GM18909 (cell line): ENCODE data around the gene MREG.
"Not testable (repeated sequence)": the region's sequence is repeated elsewhere in the genome, so short reads cannot be mapped to it uniquely, and the experiment has no call there.

ENCODE experiments used
- ATAC-seq: cut with Tn5 transposase; IDR thresholded peaks from one replicate; pipeline ENCODE4 v1.9.1; 2021; ENCODE audit warnings: mild to moderate bottlenecking; ENCODE audit not compliant: unreplicated experiment, poor library complexity

The MREG gene

DNA sequence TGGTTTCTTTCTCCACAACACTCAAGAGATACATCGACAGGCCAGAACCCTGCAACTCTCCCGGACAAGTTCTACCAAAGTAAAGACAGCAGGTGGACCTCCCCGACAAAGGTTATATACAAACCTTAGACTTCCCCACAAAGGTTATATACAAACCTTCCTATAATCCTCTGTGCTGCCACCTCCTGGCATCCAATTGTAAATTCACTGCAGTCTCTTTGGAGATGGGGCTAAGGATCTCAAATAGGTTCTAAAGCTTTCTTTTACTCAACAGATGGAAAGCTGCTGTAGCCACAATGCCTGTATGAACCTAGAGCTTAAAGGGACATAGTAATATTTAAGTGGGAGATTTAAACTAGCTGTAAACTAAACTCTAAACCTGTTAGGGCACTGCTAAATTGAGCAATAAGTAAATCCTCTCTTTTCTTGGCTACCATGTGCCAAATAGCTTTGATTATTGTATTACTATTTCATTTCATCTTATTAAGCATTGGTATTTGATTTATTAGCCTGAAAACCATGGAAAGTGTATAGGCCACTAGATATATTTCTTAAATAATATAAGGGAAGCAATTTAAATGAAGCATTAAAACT is 9.8 kb upstream of the MREG start:
- peak; percentile 87 for ATAC-seq

DNA sequence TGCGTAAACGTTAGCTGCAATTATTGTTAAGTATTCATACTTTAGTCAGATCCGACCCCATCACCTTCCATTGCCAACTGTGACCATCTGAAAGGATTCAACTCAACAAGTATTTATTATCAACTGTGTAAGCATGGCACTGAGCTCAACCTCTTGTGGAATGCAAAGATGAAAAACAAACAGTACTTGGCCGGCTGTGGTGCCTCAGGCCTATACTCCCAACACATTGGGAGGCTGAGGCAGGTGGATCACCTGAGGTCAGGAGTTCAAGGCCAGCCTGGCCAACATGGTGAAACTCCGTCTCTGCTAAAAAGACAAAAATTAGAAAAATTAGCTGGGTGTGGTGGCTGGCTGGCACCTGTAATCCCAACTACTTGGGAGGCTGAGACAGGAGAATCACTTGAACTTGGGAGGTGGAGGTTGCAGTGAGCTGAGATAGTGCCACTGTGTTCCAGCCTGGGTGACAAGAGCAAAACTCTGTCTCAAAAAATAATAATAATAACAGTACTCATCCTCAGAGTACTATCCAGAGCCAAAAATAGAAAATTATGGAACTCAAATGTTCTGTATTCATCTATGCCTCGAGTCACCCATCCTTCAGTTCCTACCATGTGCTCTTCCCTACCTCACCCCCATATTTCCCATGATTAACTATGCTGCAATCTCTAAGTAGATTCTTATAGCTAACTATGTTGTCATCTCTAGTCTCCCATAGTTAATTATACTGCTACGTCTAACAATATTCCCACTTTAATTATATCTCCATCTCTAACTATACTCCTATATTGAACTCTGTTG is 8.6 kb upstream of the MREG start:
- ATAC-seq = no peak

DNA sequence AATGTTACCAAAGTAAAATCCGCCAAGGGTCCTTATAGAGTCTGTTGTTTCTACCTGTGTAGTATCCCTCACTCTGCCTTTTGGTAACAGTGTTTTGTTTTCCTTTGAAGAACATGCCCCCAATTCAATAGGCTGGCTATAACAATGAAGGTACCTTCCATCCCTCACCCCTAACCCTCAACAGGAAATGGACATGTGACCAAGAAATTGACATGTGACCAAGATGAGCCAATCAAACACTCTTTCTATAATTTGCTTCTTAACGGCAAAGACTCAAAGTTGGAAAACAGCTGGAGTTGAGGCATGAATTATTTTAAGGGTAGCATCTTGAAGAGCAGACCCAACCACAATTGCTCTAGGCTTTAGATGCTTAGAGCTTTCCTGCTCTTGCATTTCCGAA is 5.4 kb upstream of the MREG start:
- no peak for ATAC-seq

DNA sequence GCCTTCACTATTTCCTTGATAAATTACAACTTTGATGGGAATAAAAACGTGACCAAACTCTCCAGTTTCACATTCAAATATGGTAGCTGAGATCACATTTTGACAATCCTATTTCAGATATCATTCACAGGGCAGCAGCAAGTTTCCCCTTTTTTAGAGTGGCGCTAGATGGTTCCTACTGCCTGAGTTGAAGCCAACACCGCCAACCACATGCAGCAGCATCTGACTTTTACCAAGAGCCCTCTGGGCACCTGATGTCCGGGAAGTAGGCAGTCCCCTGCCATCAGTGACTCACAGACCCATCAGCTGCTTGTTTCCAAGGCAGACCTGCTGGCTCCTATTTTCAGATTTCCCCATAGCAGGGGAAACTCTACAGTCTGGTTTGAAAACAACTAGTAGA is 4.0 kb upstream of the MREG start:
- peak; percentile 32 for ATAC-seq

DNA sequence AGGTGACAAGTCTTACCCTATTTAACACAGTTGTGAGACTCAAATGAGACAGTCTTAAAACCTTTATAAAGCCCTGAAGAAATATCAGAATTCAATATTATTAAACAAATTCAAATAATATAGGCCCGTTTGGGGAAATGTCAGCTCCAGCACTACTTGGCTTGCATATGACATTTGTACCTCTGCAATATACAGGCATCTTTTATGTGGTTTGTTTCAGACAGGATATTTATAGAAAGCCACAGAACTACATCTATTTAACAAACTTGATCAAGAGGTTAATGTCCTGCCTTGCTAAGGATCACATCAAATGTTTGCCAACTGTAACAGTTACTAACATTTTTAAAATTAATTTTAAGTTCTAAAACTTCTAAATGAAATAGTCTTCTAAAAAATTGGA is 3.2 kb upstream of the MREG start:
- no peak for ATAC-seq

DNA sequence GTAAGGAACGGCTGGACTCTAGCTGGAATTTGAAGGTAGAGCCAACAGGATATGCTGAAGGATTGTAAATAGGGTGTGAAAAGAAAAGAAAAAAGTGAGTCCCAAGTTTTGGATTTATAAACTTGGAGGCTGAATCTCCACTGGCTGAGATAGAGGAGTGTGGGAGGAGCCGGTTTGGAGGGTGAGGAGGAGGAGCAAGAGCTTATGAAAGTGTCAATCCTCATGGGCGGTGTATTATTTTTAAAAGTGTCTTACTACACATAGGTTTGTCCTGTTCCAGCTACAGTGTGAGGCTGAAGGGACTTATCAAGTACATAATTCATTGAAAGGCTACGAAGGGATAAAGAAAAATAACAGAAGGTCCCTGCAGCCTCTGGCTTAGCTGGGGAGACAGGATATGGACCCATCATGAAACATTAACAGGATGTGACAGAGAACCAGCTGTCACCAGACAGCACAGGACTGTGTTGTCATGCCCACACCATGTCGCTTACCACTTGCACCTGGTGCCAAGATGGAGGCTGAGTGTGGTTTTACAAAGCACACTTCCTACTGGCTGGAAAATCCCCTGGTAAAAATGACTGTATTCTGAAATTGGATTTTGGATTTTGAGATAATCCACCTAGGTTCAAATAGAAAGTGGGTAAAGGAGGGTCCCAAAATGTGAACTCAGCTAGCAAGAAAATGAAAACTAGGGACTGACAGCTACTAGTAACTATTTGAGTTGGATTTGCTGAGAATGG is 2.5 kb upstream of the MREG start:
- ATAC-seq = peak; percentile 88

DNA sequence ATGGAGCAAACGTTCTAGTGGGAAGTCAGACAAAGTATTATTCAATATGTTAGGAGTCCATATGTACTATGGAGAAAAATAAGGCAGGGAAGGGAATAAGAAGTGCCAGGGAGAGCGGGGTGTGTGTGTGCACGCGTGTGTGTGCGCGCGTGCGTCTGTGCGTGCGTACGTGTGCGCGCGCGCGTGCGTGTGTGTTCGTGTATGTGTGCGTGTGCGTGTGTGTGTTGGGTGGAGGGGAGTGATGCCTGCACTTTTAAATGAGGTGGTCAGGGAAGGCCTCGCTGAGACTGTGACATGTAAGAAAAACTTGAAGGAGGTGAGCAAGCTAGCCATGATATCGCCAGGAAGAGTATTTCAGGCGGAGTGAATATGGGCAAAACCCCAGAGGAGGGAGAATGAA is 1.6 kb upstream of the MREG start:
- no peak for ATAC-seq

DNA sequence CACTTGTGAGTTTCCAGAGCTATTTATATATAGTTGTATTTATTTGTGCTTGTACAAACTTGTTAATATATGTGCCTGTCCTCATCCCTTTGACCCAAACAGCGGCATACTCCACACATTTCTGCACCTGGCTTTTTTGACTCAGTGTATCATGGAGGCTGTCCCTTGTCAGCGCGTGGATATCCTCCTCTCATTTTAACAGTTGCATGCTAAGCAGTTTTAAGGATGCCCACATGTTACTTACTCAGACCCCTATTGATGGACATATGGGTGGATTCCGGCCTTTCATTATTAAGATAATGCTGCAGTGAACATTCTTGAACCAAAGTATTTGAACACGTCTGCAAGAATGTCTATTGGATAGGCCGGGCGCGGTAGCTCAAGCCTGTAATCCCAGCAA is 655 bp upstream of the MREG start:
- ATAC-seq = no peak

DNA sequence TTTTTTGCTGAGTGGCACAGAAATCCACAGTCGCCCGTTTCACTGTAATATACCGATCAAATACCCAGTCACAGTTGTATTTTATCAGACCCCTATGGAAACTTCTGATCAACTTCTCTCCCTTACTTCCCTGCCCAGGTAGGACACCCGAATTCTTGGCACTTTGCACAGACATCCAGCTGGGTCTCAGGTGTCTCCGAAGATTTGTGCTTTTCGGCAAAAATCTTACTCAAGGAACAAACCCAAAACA is 596 bp downstream of the MREG start:
- ATAC-seq = no peak

DNA sequence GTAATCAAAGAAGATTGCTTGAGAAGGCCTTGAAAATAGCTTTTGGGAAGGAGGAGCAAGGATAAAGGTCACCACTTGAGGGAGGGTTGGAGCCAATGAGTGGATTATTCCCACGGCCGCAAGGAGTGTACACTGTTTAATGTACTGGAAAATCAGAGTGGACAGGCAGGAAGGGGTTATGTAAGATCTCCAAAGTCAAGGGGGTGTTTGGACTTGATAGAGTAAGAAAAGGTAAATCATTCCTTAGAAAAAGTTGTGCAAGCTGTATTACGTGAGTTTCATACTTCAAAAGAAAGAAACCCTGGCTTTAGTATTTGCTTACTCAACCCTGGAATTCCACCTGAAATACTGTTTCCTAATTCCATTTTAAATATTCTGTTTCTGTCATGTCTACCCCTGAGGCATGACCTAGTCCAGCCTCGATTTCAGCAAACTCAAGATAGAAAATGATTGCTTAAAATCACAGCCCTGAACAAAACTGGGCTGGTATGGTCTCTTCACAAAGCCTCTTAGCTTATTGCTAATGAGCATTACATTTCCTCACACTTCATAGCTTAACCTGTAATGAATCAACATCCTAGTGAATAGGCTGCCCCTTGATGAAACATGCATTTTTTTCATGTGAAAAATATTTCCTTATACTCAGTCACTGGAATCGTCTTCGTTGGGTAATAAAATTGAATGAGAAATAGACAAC is 1.1 kb downstream of the MREG start:
- no peak for ATAC-seq

DNA sequence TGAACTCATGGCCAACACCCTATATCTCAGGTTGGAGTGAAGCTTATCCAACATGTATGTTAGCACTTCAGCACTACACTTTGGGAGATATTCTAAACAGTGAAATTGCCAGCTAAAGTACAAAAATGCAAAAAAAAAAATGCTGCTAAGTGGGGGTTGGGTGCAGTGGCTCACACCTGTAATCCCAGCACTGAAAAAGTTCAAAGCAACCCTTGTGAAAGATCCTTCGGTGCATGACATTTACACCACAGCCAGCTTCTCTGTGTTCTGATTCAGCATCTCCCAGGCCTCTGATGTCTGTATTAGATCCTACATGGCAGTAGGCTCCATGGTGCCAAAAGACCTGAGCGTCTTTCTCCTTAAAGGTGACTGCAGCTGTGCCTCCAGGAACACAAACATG is 4.1 kb downstream of the MREG start:
- ATAC-seq = not testable (repeated sequence)

DNA sequence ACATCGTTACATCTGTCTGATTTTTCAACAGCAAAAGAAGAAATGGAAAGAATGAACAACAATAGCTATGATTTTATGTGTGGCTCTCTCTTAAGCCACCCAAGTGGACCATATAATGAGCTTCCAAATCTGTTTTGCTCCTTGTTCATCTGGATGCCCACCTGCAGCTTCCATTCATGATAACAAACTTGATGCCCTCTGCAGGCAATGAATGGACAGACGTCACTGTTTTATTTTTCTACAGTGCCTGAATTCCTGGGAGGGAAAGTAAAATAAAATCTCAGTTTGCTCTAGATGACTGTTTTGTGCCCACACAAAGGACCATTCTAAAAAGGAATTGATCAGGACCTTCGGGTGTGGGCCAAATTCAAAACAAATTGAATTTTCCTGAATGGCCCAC is 5.0 kb downstream of the MREG start:
- ATAC-seq = no peak

DNA sequence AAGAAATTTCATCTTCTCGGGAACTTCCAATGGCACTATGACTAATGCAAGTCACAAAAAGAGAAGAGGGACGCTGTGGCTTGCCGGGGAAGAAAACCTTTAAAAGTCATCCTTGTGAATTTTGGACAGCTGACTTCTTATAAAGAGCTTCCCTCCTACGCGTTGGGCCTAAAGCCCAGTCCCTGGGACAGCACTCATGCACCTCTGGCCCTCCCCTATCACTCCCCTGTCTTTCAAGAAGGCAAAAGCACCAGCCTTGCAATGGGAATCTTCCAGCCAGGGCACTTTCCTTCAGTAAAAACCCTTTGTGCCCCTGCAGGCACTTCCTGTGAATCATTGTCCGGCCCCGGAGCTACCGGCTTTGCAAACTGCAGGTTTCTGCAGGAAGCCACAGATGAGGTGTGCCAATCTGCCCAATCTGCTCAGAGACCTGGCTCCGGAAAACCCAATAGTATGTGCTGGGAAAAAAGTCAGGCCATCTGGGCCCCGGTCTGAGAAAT is 7.1 kb downstream of the MREG start:
- ATAC-seq = peak; percentile 50

DNA sequence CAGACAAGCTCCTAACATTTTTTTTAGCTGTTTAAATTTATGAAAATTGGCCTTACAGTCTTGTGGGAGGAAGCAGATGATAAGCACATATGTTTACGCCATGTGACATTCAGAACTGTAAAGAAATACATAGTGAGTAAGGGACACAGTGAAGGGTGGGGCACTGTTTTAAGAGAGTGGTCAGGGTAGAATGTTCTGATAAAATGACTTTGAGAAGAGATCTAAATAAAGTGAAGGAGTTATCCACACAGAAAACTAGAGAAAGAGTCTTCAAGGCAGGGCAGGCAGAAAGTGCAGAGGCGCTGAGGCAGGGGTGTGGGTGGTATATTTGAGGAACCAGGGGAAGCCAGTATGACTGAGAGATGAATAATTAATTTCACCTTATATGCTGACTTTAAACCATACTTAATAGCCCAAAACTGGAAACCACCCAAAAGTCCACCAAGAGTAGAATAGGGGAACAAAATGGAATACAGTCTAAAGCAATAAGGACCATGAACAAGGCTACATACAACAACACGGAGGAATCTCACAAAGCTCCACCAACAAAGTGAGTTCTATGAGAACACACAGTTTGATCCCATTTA is 8.6 kb downstream of the MREG start:
- ATAC-seq = peak; percentile 28

DNA sequence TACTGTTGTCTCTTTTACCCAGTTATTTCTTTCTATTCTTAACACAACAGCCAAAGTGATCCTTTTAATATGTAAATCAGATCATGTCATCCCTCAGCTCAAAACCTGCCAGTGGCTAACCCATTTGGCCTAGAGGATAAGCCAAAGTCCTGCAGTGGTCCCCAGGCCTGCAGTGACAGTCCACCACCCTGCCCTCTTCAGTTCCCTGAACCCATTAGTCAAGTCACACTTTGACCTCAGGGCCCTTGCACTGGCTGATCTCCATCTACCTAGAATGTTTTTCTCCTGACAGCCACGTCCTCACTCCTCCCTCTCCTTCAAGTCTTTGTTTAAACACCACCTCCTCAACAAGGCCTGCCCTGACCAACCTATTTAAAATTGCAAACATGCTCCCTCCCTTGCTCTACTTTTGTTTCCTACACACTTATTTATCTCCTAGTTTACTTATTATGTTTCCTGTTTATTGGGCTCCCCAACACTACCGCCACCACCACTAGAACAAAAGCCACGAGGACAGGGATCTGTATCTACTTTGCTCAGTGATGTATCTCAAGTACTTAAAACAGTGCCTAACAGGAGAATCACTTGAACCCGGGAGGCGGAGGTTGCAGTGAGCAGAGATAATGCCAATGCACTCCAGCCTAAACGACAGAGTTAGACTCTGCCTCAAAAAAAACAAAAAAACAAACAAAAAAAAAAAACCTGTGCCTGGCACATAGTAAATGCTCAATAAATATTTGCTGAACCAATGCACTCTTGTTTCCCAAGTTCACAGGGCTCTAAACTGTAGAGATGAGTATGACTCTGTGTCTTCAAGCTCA is 9.3 kb downstream of the MREG start:
- no peak for ATAC-seq

DNA sequence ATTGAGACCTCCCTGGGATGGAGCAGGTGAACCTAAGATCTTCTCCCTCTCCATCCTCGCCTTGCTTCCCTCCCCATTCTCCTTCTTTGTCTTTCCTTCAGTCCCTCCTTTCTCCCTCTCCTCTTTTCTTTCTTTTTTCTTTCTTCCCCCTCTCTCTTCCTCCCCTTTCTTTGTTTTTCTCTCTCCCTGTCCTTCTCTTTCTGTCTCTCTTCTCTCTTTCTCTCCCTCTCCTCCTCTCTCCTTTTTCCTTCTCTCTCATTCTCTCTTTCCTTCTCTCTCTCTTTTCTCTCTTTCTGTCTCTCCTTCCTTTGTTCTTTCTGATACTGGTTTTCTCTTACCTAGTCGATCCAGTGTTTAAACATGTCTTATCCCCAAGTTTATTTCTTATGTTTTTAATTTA is 10.7 kb downstream of the MREG start:
- no peak for ATAC-seq

DNA sequence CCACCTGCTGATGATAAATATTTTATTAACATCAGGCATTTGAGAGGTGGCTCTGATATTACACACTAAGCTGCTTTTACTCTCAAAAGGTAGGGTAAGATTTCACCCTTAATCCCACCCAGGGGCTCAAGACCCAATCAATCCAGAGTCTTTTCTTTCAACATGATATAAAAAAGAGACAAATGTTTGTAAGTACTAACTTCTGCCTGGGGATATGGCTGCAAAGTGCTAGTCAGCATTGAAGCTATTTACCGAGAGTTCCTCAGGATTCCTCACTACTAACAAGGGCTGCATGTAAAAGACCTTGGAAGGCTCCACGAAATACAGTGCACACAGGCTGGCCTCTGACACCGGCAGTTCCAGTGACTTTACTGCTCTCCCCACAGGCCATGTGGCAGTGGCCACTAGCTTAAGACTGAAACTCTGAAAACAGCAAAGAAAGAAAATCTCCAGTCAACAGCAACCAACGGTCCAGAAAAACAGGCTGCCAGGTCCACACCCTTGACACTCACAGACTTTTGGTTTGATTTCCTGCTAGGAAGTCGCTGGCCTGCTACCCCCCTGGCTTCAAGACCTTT is 11.2 kb downstream of the MREG start:
- no peak for ATAC-seq

DNA sequence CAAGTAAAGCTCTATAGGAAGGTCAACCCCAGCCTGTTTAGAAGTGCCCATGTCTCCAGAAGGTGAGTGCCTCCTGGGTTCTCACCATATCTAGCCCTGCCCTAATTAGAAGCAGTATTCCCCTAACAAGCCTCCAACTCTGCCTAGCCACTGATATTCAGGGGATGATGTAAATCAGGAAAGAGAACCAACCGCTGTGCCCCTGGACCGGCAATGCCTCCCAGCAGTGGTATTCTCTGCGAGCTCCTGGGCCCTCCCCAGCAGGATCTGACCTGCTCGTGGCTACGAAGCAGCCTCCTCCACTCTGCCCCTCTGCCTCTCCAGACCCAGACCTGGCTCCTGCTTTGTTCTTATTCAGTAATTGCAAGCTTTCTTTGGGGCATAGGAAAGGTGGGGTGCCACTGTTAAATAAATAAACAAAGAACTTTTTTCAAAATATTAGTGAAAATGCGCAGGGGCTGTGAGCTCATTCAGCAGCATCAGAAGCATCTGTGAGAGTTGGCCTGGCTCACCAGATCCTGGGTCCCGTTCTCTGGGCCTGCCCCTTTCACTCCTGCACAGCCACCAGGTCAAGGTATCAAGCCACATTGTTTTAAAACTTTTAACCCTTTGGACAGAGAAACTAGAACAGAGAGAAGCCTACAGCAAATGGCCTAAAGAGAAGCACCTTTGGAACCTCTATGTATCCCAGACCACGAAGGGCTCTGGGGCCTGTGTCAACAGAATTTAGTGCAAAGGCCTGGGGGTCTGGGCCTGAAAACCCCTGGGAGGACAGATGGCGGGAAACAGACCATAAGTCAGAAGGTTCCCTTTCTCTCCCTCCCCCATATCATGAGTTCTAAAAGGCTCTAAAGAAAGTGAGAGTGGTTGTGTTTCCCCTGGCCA is 11.9 kb downstream of the MREG start:
- ATAC-seq = no peak

DNA sequence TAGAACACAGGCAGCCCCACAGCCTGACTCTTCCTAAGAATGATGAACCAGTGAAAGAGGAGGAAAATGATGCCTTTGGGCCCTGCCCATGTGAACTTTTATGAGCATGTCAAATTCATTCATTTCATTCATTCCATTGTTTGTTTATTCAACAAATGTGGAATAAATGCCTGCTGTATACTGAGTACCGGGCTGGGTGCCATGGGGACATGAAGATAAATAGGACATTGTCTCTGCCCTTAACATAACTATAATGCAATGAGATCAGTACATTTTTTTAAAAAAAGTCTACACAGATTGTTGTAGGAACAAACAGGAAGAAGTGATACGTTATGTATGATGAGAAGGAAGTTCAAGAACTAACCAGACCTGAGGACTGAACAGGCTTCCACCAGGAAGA is 14.7 kb downstream of the MREG start:
- no peak for ATAC-seq
